Measurements from ENCODE around the gene HMCN2.
A peak's percentile ranks its signal among the peaks of the same experiment; 100 is the strongest.

DNA sequence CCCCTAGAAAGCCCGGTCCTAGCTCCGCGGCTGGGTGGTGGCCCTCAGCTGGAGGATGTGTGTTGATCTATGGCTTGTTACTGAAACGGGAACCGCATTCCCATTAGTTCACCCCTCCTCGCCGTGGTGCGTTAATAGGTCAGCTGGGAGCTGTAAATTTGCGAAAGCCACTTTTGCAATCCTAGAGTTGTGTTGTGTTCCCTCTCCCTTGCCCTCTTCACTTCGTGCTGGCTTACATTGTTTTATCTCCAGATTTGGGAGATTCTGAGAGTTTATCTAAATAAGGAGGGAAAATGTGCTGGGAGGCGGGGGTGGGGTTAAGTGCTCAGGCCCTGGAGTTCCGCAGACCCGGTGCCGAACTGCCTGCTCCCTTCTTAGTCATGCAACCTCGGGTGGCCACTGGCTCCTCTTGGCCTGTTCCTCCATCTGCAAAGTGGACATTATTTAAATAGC is 62.8 kb downstream of the HMCN2 start:
- TF ChIP-seq, protein P1, sequence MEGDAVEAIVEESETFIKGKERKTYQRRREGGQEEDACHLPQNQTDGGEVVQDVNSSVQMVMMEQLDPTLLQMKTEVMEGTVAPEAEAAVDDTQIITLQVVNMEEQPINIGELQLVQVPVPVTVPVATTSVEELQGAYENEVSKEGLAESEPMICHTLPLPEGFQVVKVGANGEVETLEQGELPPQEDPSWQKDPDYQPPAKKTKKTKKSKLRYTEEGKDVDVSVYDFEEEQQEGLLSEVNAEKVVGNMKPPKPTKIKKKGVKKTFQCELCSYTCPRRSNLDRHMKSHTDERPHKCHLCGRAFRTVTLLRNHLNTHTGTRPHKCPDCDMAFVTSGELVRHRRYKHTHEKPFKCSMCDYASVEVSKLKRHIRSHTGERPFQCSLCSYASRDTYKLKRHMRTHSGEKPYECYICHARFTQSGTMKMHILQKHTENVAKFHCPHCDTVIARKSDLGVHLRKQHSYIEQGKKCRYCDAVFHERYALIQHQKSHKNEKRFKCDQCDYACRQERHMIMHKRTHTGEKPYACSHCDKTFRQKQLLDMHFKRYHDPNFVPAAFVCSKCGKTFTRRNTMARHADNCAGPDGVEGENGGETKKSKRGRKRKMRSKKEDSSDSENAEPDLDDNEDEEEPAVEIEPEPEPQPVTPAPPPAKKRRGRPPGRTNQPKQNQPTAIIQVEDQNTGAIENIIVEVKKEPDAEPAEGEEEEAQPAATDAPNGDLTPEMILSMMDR (IDR thresholded peaks at IDR 0.05): no peak
- peak; percentile 89 to 93 for TF ChIP-seq POLR2AphosphoS5 (IDR thresholded peaks at IDR 0.05)

Data from esophagus muscularis mucosa (tissue), 3 donors.